HG03432 (cell line): ENCODE results near the gene AOC1.
"Not testable (repeated sequence)": the region's sequence is repeated elsewhere in the genome, so short reads cannot be mapped to it uniquely, and the experiment has no call there.

Experiments used
- ATAC-seq: cut with Tn5 transposase; IDR thresholded peaks from one replicate; pipeline ENCODE4 v1.9.1; 2021; ENCODE audit warnings: mild to moderate bottlenecking, moderate library complexity; ENCODE audit not compliant: unreplicated experiment

AOC1 gene

GRCh38 chr7:150852371-150852905 is at the start of gene AOC1:
Gene AOC1 (plus strand): TSS chr7:150852517. CDS start chr7:150856471, 3,954 bp downstream.
- no peak for ATAC-seq

GRCh38 chr7:150803161-150803860 is 49.0 kb upstream of the AOC1 start:
- no peak for ATAC-seq

GRCh38 chr7:150804802-150805201 is 47.5 kb upstream of the AOC1 start:
- no peak for ATAC-seq

GRCh38 chr7:150805864-150806263 is 46.5 kb upstream of the AOC1 start:
- no peak for ATAC-seq

GRCh38 chr7:150806454-150806853 is 45.9 kb upstream of the AOC1 start:
- ATAC-seq = no peak

GRCh38 chr7:150806863-150807262 is 45.5 kb upstream of the AOC1 start:
- ATAC-seq = no peak

GRCh38 chr7:150807616-150808438 is 44.5 kb upstream of the AOC1 start:
- ATAC-seq = not testable (repeated sequence)

GRCh38 chr7:150814328-150815001 is 37.9 kb upstream of the AOC1 start:
- no peak for ATAC-seq

- ATAC-seq = no peak
These were observed 33.3 kb upstream of the AOC1 start for GRCh38 chr7:150818971-150819370.

GRCh38 chr7:150820148-150820547 is 32.2 kb upstream of the AOC1 start:
- ATAC-seq = no peak

- ATAC-seq = no peak
These were observed 31.6 kb upstream of the AOC1 start for GRCh38 chr7:150820578-150821198.

GRCh38 chr7:150823043-150823442 is 29.3 kb upstream of the AOC1 start:
- ATAC-seq = no peak

- no peak for ATAC-seq
These were observed 28.7 kb upstream of the AOC1 start for GRCh38 chr7:150823484-150824126.

GRCh38 chr7:150824379-150825177 is 27.7 kb upstream of the AOC1 start:
- ATAC-seq = no peak

GRCh38 chr7:150826061-150826849 is 26.1 kb upstream of the AOC1 start:
- no peak for ATAC-seq

- no peak for ATAC-seq
These were observed 23.9 kb upstream of the AOC1 start for GRCh38 chr7:150828384-150828783.

- ATAC-seq = no peak
These were observed 22.9 kb upstream of the AOC1 start for GRCh38 chr7:150829426-150829825.

- ATAC-seq = no peak
These were observed 21.4 kb upstream of the AOC1 start for GRCh38 chr7:150830937-150831336.

- no peak for ATAC-seq
These were observed 20.5 kb upstream of the AOC1 start for GRCh38 chr7:150831851-150832250.
